GM20431 (cell line): ENCODE data around the gene PCDHGC4.

Experiments used
- in situ Hi-C: fragments of 300-500 bp; cut with MseI, MboI; formaldehyde crosslinking; loops from one replicate; pipeline ENCODE4 v1.15.0; 2020; ENCODE audit warnings: low sequenced_read_pairs; ENCODE audit not compliant: unreplicated experiment

Gene PCDHGC4

GRCh38 chr5:141524604-141525597 is 40.1 kb downstream of the PCDHGC4 start:
- in situ Hi-C loops, result no loop called here

- in situ Hi-C loops, result no loop called here
Measured at GRCh38 chr5:141525653-141526052, 40.8 kb downstream of the PCDHGC4 start.

- in situ Hi-C loops, result no loop called here
Measured at GRCh38 chr5:141527426-141527825, 42.6 kb downstream of the PCDHGC4 start.

GRCh38 chr5:141528291-141528984 is 43.6 kb downstream of the PCDHGC4 start:
- in situ Hi-C loops, result no loop called here

- in situ Hi-C loops, result no loop called here
Measured at GRCh38 chr5:141529002-141529401, 44.2 kb downstream of the PCDHGC4 start.

GRCh38 chr5:141529873-141530272 is 45.0 kb downstream of the PCDHGC4 start:
- in situ Hi-C loops, result no loop called here

- in situ Hi-C loops, result no loop called here
Measured at GRCh38 chr5:141532726-141533125, 47.9 kb downstream of the PCDHGC4 start.

GRCh38 chr5:141533897-141534296 is 49.1 kb downstream of the PCDHGC4 start:
- in situ Hi-C loops, result no loop called here

GRCh38 chr5:141534492-141535213 is 49.8 kb downstream of the PCDHGC4 start:
- in situ Hi-C loops, result no loop called here
